Parathyroid adenoma (tissue), 2 donors: Measurements from ENCODE around the gene GMEB2.
"Not testable (repeated sequence)": the region's sequence is repeated elsewhere in the genome, so short reads cannot be mapped to it uniquely, and the experiment has no call there.

Experiments
- H2AFZ ChIP-seq: fragments of 300-600 bp; sonication (generic); one replicate; pipeline ENCODE4 v1.7.0; 2017; ENCODE audit warnings: antibody characterized with exemption, mild to moderate bottlenecking
- H3K27ac ChIP-seq: fragments of 300-600 bp; sonication (generic); one replicate; pipeline ENCODE4 v1.7.0; 2017
- H3K27me3 ChIP-seq: fragments of 300-600 bp; sonication (generic); one replicate; pipeline ENCODE4 v1.7.0; 2017; ENCODE audit warnings: low read length; ENCODE audit not compliant: control insufficient read depth, insufficient read depth
- H3K36me3 ChIP-seq: fragments of 300-600 bp; sonication (generic); one replicate; pipeline ENCODE4 v1.7.0; 2017; ENCODE audit warnings: low read length; ENCODE audit not compliant: control insufficient read depth, insufficient read depth
- H3K4me1 ChIP-seq: fragments of 300-600 bp; sonication (generic); one replicate; pipeline ENCODE4 v1.7.0; 2017; ENCODE audit warnings: control low read depth
- H3K4me2 ChIP-seq: fragments of 300-600 bp; sonication (generic); one replicate; pipeline ENCODE4 v1.7.0; 2017; ENCODE audit warnings: low read length
- H3K4me3 ChIP-seq: fragments of 300-600 bp; sonication (generic); one replicate; pipeline ENCODE4 v1.7.0; 2017; ENCODE audit warnings: low read depth, low read length
- H3K79me2 ChIP-seq: fragments of 300-600 bp; sonication (generic); one replicate; pipeline ENCODE4 v1.7.0; 2017; ENCODE audit warnings: control low read depth
- H3K9ac ChIP-seq: fragments of 300-600 bp; sonication (generic); one replicate; pipeline ENCODE4 v1.7.0; 2017; ENCODE audit warnings: mild to moderate bottlenecking
- H3K9me3 ChIP-seq: fragments of 300-600 bp; sonication (generic); one replicate; pipeline ENCODE4 v1.7.0; 2017; ENCODE audit warnings: low read length; ENCODE audit not compliant: control insufficient read depth
- TF ChIP-seq, protein P1 (sequence below): fragments of 300-600 bp; sonication (generic); IDR thresholded peaks from one replicate; pipeline ENCODE4 v1.7.0; 2017; ENCODE audit warnings: antibody characterized with exemption, mild to moderate bottlenecking
- donor health status: primary hyperparathyroidism.

The GMEB2 gene

DNA sequence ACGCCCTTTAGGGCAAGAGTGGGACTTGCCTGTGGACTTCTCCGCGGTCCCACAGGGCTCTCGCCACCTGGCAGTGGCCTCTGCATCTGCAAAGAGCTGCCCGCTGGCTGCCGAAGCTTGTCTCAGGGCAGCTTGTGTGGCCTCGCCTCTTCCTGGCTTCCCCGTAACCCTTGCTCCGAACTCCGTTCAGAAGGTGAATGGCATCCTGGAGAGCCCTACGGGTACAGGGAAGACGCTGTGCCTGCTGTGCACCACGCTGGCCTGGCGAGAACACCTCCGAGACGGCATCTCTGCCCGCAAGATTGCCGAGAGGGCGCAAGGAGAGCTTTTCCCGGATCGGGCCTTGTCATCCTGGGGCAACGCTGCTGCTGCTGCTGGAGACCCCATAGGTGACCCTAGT lies 34.2 kb upstream of the GMEB2 start:
- no peaks in the 10 kb centered on the region for H3K9me3 ChIP-seq
- no peak overlapping the region for H3K4me2 ChIP-seq
- no peak overlapping the region for H2AFZ ChIP-seq
- no peak overlapping the region for H3K27ac ChIP-seq
- no peak overlapping the region for H3K4me3 ChIP-seq
- H3K4me1 ChIP-seq = peaks cover 15% of the 10 kb centered on the region
- peaks cover 29% of the 10 kb centered on the region for H3K79me2 ChIP-seq
- TF ChIP-seq, protein P1, sequence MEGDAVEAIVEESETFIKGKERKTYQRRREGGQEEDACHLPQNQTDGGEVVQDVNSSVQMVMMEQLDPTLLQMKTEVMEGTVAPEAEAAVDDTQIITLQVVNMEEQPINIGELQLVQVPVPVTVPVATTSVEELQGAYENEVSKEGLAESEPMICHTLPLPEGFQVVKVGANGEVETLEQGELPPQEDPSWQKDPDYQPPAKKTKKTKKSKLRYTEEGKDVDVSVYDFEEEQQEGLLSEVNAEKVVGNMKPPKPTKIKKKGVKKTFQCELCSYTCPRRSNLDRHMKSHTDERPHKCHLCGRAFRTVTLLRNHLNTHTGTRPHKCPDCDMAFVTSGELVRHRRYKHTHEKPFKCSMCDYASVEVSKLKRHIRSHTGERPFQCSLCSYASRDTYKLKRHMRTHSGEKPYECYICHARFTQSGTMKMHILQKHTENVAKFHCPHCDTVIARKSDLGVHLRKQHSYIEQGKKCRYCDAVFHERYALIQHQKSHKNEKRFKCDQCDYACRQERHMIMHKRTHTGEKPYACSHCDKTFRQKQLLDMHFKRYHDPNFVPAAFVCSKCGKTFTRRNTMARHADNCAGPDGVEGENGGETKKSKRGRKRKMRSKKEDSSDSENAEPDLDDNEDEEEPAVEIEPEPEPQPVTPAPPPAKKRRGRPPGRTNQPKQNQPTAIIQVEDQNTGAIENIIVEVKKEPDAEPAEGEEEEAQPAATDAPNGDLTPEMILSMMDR = no peak
- H3K9ac ChIP-seq = no peak overlapping the region
- H3K36me3 ChIP-seq = no peaks in the 10 kb centered on the region
- H3K27me3 ChIP-seq = no peaks in the 10 kb centered on the region

DNA sequence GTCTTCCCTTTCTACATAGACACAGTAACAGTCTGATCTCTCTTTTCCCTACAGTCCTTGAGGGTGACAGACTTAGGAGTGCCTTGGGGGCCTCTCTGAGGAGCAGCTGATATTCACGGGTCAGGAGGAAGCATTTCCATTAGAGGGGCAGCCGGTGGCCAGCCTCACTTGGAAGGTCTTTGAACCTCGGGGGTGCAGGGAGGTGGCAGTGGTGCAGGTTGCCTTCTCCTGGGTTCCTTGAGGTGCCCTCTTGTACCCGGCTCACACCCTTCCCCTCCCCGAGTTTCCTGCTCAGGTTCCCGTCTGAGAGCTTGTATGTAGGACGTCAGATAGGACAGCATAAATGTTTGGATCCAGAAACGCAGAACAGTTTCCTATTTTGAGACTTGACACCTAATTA lies 33.7 kb upstream of the GMEB2 start:
- H3K27me3 ChIP-seq = no peaks in the 10 kb centered on the region
- H3K4me2 ChIP-seq = no peak overlapping the region
- H3K9me3 ChIP-seq = no peaks in the 10 kb centered on the region
- no peak overlapping the region for H3K27ac ChIP-seq
- H3K4me3 ChIP-seq = no peak overlapping the region
- no peaks in the 10 kb centered on the region for H3K36me3 ChIP-seq
- TF ChIP-seq, protein P1 = no peak
- peaks cover 15% of the 10 kb centered on the region for H3K4me1 ChIP-seq
- no peak overlapping the region for H3K9ac ChIP-seq
- peaks cover 29% of the 10 kb centered on the region for H3K79me2 ChIP-seq
- H2AFZ ChIP-seq = no peak overlapping the region

DNA sequence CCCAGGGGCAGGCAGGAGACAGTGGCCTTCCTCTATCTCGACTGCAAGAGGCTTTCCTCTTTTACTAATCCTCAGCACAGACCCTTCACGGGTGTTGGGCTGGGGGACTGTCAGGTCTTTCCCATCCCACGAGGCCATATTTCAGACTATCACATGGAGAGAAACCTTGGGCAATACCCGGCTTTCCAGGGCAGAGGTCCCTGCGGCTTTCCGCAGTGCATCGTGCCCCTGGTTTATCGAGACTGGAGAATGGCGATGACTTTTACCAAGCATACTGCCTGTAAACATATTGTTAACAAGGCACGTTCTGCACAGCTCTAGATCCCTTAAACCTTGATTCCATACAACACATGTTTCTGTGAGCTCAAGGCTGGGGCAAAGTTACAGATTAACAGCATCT lies 33.3 kb upstream of the GMEB2 start:
- H3K36me3 ChIP-seq, H2AFZ ChIP-seq, H3K9me3 ChIP-seq, H3K4me3 ChIP-seq, H3K4me2 ChIP-seq, H3K27ac ChIP-seq, H3K27me3 ChIP-seq, H3K9ac ChIP-seq: not testable (repeated sequence)
- H3K79me2 ChIP-seq = peaks cover 29% of the 10 kb centered on the region
- H3K4me1 ChIP-seq = peaks cover 15% of the 10 kb centered on the region

DNA sequence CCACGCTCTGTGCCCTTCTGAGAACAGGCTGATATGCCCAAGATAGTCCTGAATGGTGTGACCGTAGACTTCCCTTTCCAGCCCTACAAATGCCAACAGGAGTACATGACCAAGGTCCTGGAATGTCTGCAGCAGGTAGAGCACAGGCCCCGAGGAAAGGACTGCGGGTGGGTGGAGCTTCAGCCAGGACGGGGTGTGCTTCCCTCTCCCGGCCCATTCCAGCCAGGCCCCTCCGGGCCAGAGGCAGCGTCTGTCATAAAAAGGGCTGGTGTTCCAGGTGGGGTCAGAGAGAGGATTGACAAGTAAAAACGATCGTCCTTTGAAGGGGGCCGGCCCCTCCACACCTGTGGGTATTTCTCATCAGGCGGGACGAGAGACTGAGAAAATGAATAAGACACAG lies 32.5 kb upstream of the GMEB2 start:
- Histone ChIP-seq H3K36me3 (no peaks in the 10 kb centered on the region), H3K27me3 (no peaks in the 10 kb centered on the region), H3K79me2 (peaks cover 26% of the 10 kb centered on the region), H3K9me3 (no peaks in the 10 kb centered on the region), H3K4me3 (peak overlapping the region; percentile 99), H3K9ac (no peak overlapping the region), H2AFZ (no peak overlapping the region), H3K4me2 (peak overlapping the region; percentile 92), H3K4me1 (peaks cover 15% of the 10 kb centered on the region), H3K27ac (peak overlapping the region; percentile 82)
- TF ChIP-seq, protein P1 = no peak

DNA sequence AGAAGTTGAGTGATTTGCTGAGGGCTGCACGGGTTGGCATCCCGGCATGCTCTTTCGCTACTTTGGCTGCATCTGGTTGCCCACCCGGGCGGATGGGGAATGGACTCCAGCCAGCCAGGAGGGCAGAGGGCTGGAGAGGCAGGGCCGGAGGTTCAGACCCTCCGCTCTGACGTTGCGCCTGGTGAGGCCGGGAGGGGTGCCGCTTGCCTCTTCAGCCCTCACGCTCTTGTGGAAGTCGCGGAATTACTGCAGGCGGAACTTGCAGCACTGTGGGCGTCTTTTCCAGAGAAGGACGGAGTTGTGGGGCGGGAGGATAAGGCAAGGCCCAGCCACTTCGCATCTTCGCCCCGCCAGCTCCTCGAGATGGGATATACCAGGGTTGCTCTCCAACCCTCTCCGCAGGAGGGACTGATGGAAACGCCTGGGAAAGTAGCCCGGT lies 31.9 kb upstream of the GMEB2 start:
- H3K4me1 ChIP-seq = peaks cover 17% of the 10 kb centered on the region
- H3K9me3 ChIP-seq = no peaks in the 10 kb centered on the region
- H3K4me2 ChIP-seq = peak overlapping the region; percentile 92
- peak overlapping the region; percentile 82 for H3K27ac ChIP-seq
- H2AFZ ChIP-seq = peak overlapping the region; percentile 89
- H3K79me2 ChIP-seq = peaks cover 25% of the 10 kb centered on the region
- H3K9ac ChIP-seq = no peak overlapping the region
- H3K27me3 ChIP-seq = no peaks in the 10 kb centered on the region
- H3K36me3 ChIP-seq = no peaks in the 10 kb centered on the region
- peak overlapping the region; percentile 99 for H3K4me3 ChIP-seq
- TF ChIP-seq, protein P1 = no peak
